Activated CD8-positive, alpha-beta memory T cell treated with anti-CD3 and anti-CD28 coated beads, Interleukin-2, amount 10 ng/mL, durations not matched to agents 7 days and 5 days (primary cell): ENCODE results near the gene CCDC106. TPM values are rescaled to one million over a fixed set of nuclear protein-coding genes. Genes with fewer than 3 reads are reported as not detected.

Source experiments
- ATAC-seq: fragments of 150-1000 bp; cut with Tn5 transposase; one replicate; pipeline ENCODE4 v1.10.0; 2021; ENCODE audit warnings: moderate library complexity
- CTCF ChIA-PET: fragments of 350-600 bp; sonication (Branson Sonifier 250); formaldehyde crosslinking; loops from one replicate; lab custom pipeline; 2021; ENCODE audit warnings: antibody characterized with exemption; lab: Charles Lee
- DNase-seq: peaks from one replicate; pipeline ENCODE4 v3.0.0-alpha.2; 2020
- H3K27ac Mint-ChIP-seq: one replicate; pipeline ENCODE4 v1.8.0; 2021; ENCODE audit warnings: mild to moderate bottlenecking, mixed read lengths
- H3K27me3 Mint-ChIP-seq: one replicate; pipeline ENCODE4 v1.8.0; 2021; ENCODE audit warnings: mixed read lengths
- H3K36me3 Mint-ChIP-seq: one replicate; pipeline ENCODE4 v1.8.0; 2021; ENCODE audit warnings: mild to moderate bottlenecking, mixed read lengths
- H3K4me1 Mint-ChIP-seq: one replicate; pipeline ENCODE4 v1.8.0; 2021; ENCODE audit warnings: mixed read lengths
- H3K4me3 Mint-ChIP-seq: one replicate; pipeline ENCODE4 v1.8.0; 2021; ENCODE audit warnings: mild to moderate bottlenecking, moderate library complexity, mixed read lengths
- H3K9me3 Mint-ChIP-seq: one replicate; pipeline ENCODE4 v1.8.0; 2022; ENCODE audit warnings: low read depth, mixed read lengths
- total RNA-seq, 2 experiments: library from RNA; stranded (reverse); gene quantifications; one replicate each; pipeline ENCODE4 v1.2.3, GENCODE V29; 2021

Gene CCDC106
- total RNA-seq, 2 experiments from 2014 or later, result 5.9 TPM

DNA sequence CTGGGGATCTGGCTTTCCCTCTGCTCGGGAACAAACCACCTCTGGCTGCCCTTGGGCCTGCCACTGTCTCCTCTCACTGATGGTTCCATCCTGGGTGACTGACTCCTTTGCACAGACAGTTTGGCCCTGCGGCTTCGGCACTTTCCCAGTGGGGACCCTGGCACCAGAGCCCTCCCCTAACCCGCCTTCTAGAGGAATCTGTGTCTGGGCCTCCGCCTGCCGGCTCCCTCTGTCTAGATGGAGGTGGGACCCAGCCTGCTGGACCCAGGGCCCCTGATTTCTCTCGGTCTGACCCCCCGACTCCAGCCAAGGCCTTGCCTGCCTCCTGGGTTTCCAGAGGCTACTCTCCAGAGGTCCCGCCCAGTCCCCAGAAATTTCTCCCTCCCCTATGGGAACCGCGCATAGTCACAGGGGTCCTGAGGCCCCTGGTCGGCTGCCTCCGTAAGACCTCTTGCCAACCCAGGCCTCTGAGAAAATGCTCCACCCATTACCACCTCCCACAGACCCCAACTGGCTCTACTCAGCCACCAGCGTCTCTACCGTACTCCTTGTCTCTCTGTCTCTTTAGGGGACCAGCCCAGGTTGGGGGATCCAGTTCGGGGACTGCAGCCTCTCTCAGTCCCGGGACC lies 2.7 kb downstream of the CCDC106 start:
- CTCF ChIA-PET, result interaction anchor here (5.5 kb wide), 1 partner anchor 16 kb away, joined by 74 read pairs; no protein-coding TSS in a partner anchor
- Mint-ChIP-seq H3K4me3 (no peak overlapping the region), H3K9me3 (no peaks in the 10 kb centered on the region), H3K27me3 (no peaks in the 10 kb centered on the region), H3K4me1 (peaks cover 16% of the 10 kb centered on the region), H3K27ac (no peak overlapping the region), H3K36me3 (peaks cover 6% of the 10 kb centered on the region)
- no peak for ATAC-seq
- DNase-seq, result no peak

DNA sequence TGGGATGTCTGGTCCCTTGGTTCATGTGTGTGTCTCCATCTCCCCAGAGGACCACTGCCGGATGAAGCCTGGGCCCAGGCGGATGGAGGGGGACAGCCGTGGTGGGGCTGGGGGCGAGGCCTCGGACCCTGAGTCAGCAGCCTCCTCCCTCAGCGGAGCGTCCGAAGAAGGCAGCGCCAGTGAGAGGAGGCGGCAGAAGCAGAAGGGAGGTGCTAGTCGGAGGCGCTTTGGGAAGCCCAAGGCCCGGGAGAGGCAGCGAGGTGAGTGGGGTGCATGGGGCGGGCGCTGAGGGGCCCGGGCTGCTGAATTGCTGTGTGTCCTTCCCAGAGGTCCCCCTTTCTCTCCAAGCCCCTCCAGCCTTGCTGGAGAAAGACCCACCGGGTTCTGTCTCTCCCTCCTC lies 3.2 kb downstream of the CCDC106 start:
- ATAC-seq, result no peak
- H3K27me3 Mint-ChIP-seq, result no peaks in the 10 kb centered on the region
- peaks cover 11% of the 10 kb centered on the region for H3K36me3 Mint-ChIP-seq
- H3K4me1 Mint-ChIP-seq, result peaks cover 20% of the 10 kb centered on the region
- H3K4me3 Mint-ChIP-seq, result no peak overlapping the region
- H3K9me3 Mint-ChIP-seq, result no peaks in the 10 kb centered on the region
- CTCF ChIA-PET, result no interaction called here
- H3K27ac Mint-ChIP-seq, result no peak overlapping the region
- no peak for DNase-seq

DNA sequence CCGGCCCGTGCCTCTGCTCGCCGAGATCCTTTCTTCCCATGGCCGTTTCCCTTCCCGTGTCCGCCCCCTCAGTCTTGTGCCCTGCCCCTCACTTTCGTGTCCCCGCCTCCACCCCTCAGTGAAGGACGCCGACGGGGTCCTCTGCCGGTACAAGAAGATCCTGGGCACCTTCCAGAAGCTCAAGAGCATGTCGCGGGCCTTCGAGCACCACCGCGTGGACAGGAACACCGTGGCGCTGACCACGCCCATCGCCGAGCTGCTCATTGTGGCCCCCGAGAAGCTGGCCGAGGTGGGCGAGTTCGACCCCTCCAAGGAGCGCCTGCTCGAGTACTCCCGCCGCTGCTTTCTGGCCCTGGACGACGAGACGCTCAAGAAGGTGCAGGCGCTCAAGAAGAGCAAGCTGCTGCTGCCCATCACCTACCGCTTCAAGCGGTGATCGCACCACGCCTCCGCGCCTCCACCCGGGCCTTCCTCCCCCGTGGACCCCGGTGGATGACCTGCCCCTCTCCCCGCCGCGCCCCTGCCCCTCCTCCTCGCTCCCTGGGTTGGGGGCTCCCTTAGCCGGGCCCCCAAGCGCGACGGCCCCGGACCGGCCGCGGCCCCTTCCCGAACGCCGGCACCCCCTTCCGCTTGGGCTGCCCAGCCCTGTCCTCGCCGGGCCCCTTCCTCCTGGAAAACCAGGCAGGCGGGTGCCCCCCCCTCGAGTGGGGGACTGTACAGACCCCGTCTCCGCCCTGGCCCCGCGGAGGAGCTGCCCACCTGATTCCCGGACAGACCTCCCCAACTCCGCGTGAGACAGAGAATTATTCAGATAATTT lies 4.5 kb downstream of the CCDC106 start:
- Mint-ChIP-seq H3K36me3 (peaks cover 23% of the 10 kb centered on the region), H3K4me1 (peaks cover 28% of the 10 kb centered on the region), H3K27ac (no peak overlapping the region), H3K9me3 (no peaks in the 10 kb centered on the region), H3K27me3 (no peaks in the 10 kb centered on the region), H3K4me3 (peak overlapping the region; percentile 13)
- DNase-seq (no peak), ATAC-seq (no peak)
- CTCF ChIA-PET, result interaction anchor here (0.7 to 3.9 kb wide), 15 partner anchors 9 to 681 kb away, joined by 3 to 104 read pairs (median 4); partner anchors contain the start of genes FIZ1, ZNF524, ZNF581 and ZNF628

GRCh38 chr19:55653651-55654322 lies 5.8 kb downstream of the CCDC106 start:
- Mint-ChIP-seq H3K27ac (peak overlapping the region; percentile 95), H3K9me3 (no peaks in the 10 kb centered on the region), H3K36me3 (peaks cover 27% of the 10 kb centered on the region), H3K4me1 (peaks cover 35% of the 10 kb centered on the region), H3K27me3 (no peaks in the 10 kb centered on the region), H3K4me3 (peak overlapping the region; percentile 88)
- ATAC-seq (peak; percentile 57), DNase-seq (peak; percentile 98)
- CTCF ChIA-PET, result interaction anchor here (0.7 to 3.9 kb wide), 27 partner anchors 10 to 679 kb away, joined by 3 to 104 read pairs (median 4); partner anchors contain the start of genes FIZ1, ZNF524, ZNF581 and ZNF628

GRCh38 chr19:55654323-55654867 lies 6.4 kb downstream of the CCDC106 start:
- ATAC-seq, result peak; percentile 81
- H3K27ac Mint-ChIP-seq, result peak overlapping the region; percentile 95

GRCh38 chr19:55654868-55655647 lies 7.0 kb downstream of the CCDC106 start, which contains the start of gene U2AF2:
U2AF2 (plus strand) TSS chr19:55655035; CDS start chr19:55655105, 70 bp downstream.
- Mint-ChIP-seq H3K27ac (peak within 1 kb of the TSS; percentile 95), H3K9me3 (no peaks in the 10 kb centered on the region), H3K4me3 (peak within 1 kb of the TSS; percentile 88), H3K27me3 (no peaks in the 10 kb centered on the region), H3K36me3 (peaks cover 32% of the 10 kb centered on the region), H3K4me1 (peaks cover 37% of the 10 kb centered on the region)
- CTCF ChIA-PET, result interaction anchor here (0.9 to 3.9 kb wide), 14 partner anchors 11 to 178 kb away, joined by 3 to 104 read pairs (median 5); partner anchors contain the start of genes FIZ1, ZNF524, ZNF581 and ZNF784
- ATAC-seq, result peak; percentile 57
- DNase-seq, result peak; percentile 97

More at GRCh38 chr19:55654323-55654867, 6.4 kb downstream of the CCDC106 start:
- no peaks in the 10 kb centered on the region for H3K9me3 Mint-ChIP-seq
- peaks cover 35% of the 10 kb centered on the region for H3K4me1 Mint-ChIP-seq
- peak overlapping the region; percentile 88 for H3K4me3 Mint-ChIP-seq
- CTCF ChIA-PET, result interaction anchor here (0.9 to 3.9 kb wide), 14 partner anchors 11 to 177 kb away, joined by 3 to 104 read pairs (median 5); partner anchors contain the start of genes FIZ1, ZNF524, ZNF581 and ZNF784
- H3K36me3 Mint-ChIP-seq, result peaks cover 29% of the 10 kb centered on the region
- H3K27me3 Mint-ChIP-seq, result no peaks in the 10 kb centered on the region
- peak; percentile 100 for DNase-seq

GRCh38 chr19:55655648-55656040 lies 7.6 kb downstream of the CCDC106 start:
- Mint-ChIP-seq H3K36me3 (peaks cover 38% of the 10 kb centered on the region), H3K27me3 (no peaks in the 10 kb centered on the region), H3K27ac (peak overlapping the region; percentile 95), H3K4me1 (peaks cover 37% of the 10 kb centered on the region), H3K4me3 (peak overlapping the region; percentile 88), H3K9me3 (no peaks in the 10 kb centered on the region)
- CTCF ChIA-PET, result interaction anchor here (2.3 kb wide), 1 partner anchor 23 kb away, joined by 14 read pairs; no protein-coding TSS in a partner anchor
- DNase-seq, result no peak
- ATAC-seq, result no peak

DNA sequence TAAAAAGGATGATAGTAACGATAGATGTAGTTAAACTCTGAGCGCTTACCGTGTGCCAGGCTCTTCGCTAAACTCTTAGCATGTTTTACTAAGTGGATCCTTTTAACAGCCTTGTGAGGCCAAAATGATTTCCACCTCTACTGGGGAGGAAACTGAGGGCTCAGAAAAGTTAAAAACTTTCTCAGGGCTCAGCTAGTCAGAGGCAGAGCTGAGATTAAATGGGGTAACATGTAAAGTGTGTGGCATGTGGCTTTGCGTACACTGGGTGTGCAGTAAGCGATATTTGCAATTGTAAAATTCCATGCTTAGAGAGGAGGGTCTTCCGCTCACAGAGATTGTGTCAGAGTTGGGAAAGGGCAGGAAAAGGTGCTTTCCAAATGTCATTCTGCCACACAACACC lies 8.5 kb downstream of the CCDC106 start:
- peak overlapping the region; percentile 95 for H3K27ac Mint-ChIP-seq
- no peaks in the 10 kb centered on the region for H3K9me3 Mint-ChIP-seq
- no peaks in the 10 kb centered on the region for H3K27me3 Mint-ChIP-seq
- H3K4me1 Mint-ChIP-seq, result peaks cover 39% of the 10 kb centered on the region
- no peak for ATAC-seq
- peaks cover 43% of the 10 kb centered on the region for H3K36me3 Mint-ChIP-seq
- H3K4me3 Mint-ChIP-seq, result peak overlapping the region; percentile 88
- CTCF ChIA-PET, result interaction anchor here (0.8 to 2.3 kb wide), 11 partner anchors 14 to 484 kb away, joined by 3 to 14 read pairs (median 4); no protein-coding TSS in a partner anchor
- DNase-seq, result no peak

DNA sequence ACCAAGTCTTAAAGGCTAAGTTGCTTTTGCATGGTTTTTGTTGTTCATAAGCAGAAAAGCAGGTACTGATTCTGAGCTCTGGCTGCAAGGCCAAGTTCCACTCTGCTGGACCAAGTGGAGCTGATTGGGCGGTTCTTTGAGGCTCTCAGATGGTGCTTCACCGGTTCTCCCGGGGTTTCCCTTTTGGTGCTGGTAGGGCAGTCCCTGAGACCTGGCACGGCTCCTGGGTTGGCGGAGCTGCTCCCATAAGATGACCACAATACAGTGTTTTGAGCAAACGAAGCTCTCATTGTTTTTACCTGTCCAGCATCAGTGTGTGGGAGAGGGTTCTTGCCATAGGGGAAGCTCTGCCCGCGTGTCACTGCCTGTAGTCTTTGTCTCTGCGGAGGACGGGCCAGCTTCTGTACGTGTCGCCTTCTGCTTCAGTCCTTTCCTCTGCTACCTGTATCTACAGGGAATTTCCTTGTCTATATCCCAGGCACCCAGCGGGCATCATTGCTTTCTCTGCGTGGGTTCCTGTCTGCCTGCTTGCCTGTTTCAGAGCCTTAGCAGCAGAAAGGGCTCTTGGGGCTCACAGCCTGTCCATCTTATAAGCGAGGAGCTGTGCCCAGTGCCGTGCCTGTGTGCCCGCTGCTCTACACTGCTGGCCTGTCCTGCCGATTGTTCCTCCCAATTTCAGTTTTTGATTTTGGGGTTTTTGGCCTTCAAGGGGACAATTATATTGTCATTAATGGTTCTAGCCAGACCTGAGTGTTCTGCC lies 9.2 kb downstream of the CCDC106 start:
- no peaks in the 10 kb centered on the region for H3K9me3 Mint-ChIP-seq
- H3K4me3 Mint-ChIP-seq, result peak overlapping the region; percentile 88
- CTCF ChIA-PET, result interaction anchor here (0.5 to 2.3 kb wide), 13 partner anchors 14 to 553 kb away, joined by 3 to 14 read pairs (median 4); no protein-coding TSS in a partner anchor
- H3K36me3 Mint-ChIP-seq, result peaks cover 47% of the 10 kb centered on the region
- ATAC-seq (no peak), DNase-seq (no peak)
- H3K27ac Mint-ChIP-seq, result peak overlapping the region; percentile 95
- no peaks in the 10 kb centered on the region for H3K27me3 Mint-ChIP-seq
- peaks cover 43% of the 10 kb centered on the region for H3K4me1 Mint-ChIP-seq

GRCh38 chr19:55658846-55659459 lies 10.9 kb downstream of the CCDC106 start:
- H3K4me1 Mint-ChIP-seq, result peaks cover 46% of the 10 kb centered on the region
- CTCF ChIA-PET, result no interaction called here
- peaks cover 62% of the 10 kb centered on the region for H3K36me3 Mint-ChIP-seq
- DNase-seq, result no peak
- peak overlapping the region; percentile 68 for H3K27ac Mint-ChIP-seq
- no peak for ATAC-seq
- H3K9me3 Mint-ChIP-seq, result no peaks in the 10 kb centered on the region
- peak overlapping the region; percentile 1 for H3K4me3 Mint-ChIP-seq
- no peaks in the 10 kb centered on the region for H3K27me3 Mint-ChIP-seq

- DNase-seq (no peak), ATAC-seq (no peak)
- peaks cover 46% of the 10 kb centered on the region for H3K4me1 Mint-ChIP-seq
- H3K36me3 Mint-ChIP-seq, result peaks cover 68% of the 10 kb centered on the region
- H3K9me3 Mint-ChIP-seq, result no peaks in the 10 kb centered on the region
- CTCF ChIA-PET, result no interaction called here
- H3K27ac Mint-ChIP-seq, result peak overlapping the region; percentile 68
- no peak overlapping the region for H3K4me3 Mint-ChIP-seq
- no peaks in the 10 kb centered on the region for H3K27me3 Mint-ChIP-seq
These were observed 11.8 kb downstream of the CCDC106 start for GRCh38 chr19:55659822-55660221.
